Muscle of arm (tissue), 12 donors: ENCODE measurements around the gene MAGEA12. TPM values are rescaled to one million over a fixed set of nuclear protein-coding genes. Genes with fewer than 3 reads are reported as not detected.
"Not testable (repeated sequence)": the region's sequence is repeated elsewhere in the genome, so short reads cannot be mapped to it uniquely, and the experiment has no call there.

Experiments used
- DNase-seq: peaks from one replicate; pipeline ENCODE4 v3.0.0-alpha.2; 2013
- polyA plus RNA-seq, 12 donors: library from polyadenylated mRNA; unstranded; fragments of 120-200 nt; gene quantifications; one replicate each; pipeline ENCODE4 v1.2.1, GENCODE V29; 2013; ENCODE audit not compliant: insufficient read length in 12 of 12

The MAGEA12 gene
- polyA plus RNA-seq, 12 donors = not detected

DNA sequence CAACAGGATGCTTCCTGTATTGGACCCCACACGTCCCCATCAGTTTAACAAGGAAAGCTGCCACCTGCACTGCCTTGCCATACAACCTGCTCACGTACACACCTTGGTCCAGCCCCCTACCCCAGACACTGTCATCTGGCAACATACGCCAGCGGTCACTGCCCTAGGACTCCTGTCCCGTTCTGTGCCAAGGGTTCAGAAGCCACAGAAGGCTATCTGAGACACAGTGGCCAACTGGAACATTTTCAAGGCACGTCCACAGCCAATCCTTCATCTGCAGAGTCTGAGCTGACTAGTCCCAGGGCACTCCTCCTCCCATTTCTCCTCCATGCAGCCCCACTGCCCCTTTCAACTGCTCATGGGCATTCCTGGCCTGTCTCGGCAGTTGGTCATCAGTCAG, 28.0 kb downstream of the MAGEA12 start:
- not testable (repeated sequence) for DNase-seq

GRCh38 chrX:152766562-152766961, 33.0 kb downstream of the MAGEA12 start:
- DNase-seq = not testable (repeated sequence)

DNA sequence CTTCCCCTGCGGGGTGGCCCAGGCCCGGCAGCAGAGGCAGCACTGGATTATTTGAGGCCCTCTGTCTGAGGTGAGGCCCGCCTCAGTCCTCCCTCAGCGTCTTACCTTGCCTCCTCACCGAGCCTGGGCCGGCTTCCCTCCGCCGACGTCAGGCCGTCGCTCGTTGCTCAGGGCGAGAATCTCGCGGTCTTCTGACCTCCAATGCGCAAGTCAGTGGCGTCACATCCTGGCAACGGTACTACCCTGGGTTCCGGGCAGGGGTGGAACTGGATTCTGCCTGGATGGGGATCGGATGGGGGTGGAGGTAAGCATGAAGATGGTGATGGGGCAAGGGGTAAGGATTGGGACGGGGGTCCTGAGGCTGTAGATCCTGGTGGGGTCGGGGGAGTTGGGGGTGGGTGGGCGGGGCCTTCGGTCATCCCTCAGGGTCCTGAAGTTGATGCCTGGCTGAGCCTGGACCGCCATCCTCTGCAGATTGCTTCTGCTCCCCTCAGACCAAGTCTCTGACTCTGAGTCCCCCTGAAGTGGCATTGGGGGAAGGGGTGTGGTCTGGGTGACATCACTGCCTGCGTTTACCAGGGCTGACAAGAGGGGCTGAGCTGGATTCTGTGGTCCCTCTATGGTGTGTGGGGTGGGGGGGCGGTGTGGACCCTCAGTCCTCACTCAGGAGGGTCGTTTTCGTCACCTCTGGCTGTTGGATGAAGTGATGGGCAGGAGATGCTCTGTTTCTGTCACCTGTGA, 36.2 kb downstream of the MAGEA12 start, which contains the start of gene MAGEA6:
TSS of gene MAGEA6 (minus strand) at position 141 of the 741 bp plus-strand sequence. CDS start 2,039 bp downstream, outside the sequence.
- not testable (repeated sequence) for DNase-seq

DNA sequence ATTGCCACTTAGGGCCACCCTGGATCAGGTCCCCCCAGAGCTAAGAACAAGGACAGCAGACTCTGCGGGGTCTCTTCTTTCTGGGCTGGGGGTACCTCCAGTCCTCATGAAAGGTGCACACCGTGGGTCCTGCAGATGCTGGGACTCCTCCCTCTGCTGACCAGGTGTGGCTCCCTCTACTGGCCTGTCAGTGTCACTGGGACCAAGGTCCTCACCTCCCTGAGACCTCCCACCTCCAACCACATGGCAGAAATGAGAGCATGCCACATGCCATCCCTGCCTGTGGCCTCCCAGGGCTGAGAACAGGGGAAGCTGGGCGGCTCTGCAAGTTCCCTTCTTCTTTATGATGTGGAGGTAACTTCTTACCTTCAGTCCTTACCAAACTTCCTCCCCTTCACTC, 53.5 kb downstream of the MAGEA12 start:
- not testable (repeated sequence) for DNase-seq

Other genes with a start within 250 kb of the MAGEA12 start
- gene GABRQ, start 95.9 kb upstream of the MAGEA12 start, polyA plus RNA-seq = 1 to 10 TPM in 11 of 12 donors, not detected in 1; 1.2 to 2.6 (median 1.6) TPM
- gene MAGEA3, start 35.0 kb upstream of the MAGEA12 start, polyA plus RNA-seq = not detected
- not detected for gene CSAG2, start 24.5 kb upstream of the MAGEA12 start, polyA plus RNA-seq
- gene MAGEA2B, start 19.1 kb upstream of the MAGEA12 start, polyA plus RNA-seq = not detected
- under 1 TPM in 1 of 12 donors, not detected in 11; 0.30 TPM for gene CSAG1, start within 50 bp of the MAGEA12 start, polyA plus RNA-seq
- gene MAGEA2, start 20.1 kb downstream of the MAGEA12 start, polyA plus RNA-seq = under 1 TPM in 1 of 12 donors, not detected in 11; 0.35 TPM
- under 1 TPM in 1 of 12 donors, not detected in 11; 0.80 TPM for gene CSAG3, start 25.5 kb downstream of the MAGEA12 start, polyA plus RNA-seq
- gene MAGEA6, start 35.9 kb downstream of the MAGEA12 start, polyA plus RNA-seq = not detected
- 10 to 100 TPM in 11 of 12 donors, not detected in 1; 27.6 to 52.6 (median 35.8) TPM for gene CETN2, start 97.0 kb downstream of the MAGEA12 start, polyA plus RNA-seq
- gene NSDHL, start 97.3 kb downstream of the MAGEA12 start, polyA plus RNA-seq = 10 to 100 TPM in 10 of 12 donors, 1 to 10 TPM in 1, not detected in 1; 9.8 to 18.0 (median 12.1) TPM
- 10 to 100 TPM in 11 of 12 donors, not detected in 1; 10.2 to 37.1 (median 18.8) TPM for gene ZNF185, start 164.3 kb downstream of the MAGEA12 start, polyA plus RNA-seq